ENCODE results near the gene C8B. TPM values are rescaled to one million over a fixed set of nuclear protein-coding genes. Genes with fewer than 3 reads are reported as not detected.
A peak's percentile ranks its signal among the peaks of the same experiment; 100 is the strongest.

The C8B gene
- total RNA-seq, result not detected in 2 replicates
- long read RNA-seq, result 0 reads

- Mint-ChIP-seq H3K9me3 (peaks cover 3% of the 10 kb centered on the region), H3K27me3 (ENCODE audit: low read depth) (no peaks in the 10 kb centered on the region), H3K4me3 (no peak within 1 kb of the TSS), H3K27ac (ENCODE audit: unreplicated experiment) (peak within 1 kb of the TSS; percentile 54), H3K36me3 (ENCODE audit: low read depth) (no peaks in the 10 kb centered on the region), H3K4me1 (peaks cover 4% of the 10 kb centered on the region)
- DNase-seq (ENCODE audit: low read depth, low spot score), result no peak
- TF ChIP-seq, protein P1, sequence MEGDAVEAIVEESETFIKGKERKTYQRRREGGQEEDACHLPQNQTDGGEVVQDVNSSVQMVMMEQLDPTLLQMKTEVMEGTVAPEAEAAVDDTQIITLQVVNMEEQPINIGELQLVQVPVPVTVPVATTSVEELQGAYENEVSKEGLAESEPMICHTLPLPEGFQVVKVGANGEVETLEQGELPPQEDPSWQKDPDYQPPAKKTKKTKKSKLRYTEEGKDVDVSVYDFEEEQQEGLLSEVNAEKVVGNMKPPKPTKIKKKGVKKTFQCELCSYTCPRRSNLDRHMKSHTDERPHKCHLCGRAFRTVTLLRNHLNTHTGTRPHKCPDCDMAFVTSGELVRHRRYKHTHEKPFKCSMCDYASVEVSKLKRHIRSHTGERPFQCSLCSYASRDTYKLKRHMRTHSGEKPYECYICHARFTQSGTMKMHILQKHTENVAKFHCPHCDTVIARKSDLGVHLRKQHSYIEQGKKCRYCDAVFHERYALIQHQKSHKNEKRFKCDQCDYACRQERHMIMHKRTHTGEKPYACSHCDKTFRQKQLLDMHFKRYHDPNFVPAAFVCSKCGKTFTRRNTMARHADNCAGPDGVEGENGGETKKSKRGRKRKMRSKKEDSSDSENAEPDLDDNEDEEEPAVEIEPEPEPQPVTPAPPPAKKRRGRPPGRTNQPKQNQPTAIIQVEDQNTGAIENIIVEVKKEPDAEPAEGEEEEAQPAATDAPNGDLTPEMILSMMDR (conservative IDR thresholded peaks at IDR 0.05), result no peak
These were observed at the start of gene C8B for GRCh38 chr1:56965916-56966697. TSS of gene C8B (minus strand) at chr1:56966015. CDS start at chr1:56965948, 67 bp downstream.

DNA sequence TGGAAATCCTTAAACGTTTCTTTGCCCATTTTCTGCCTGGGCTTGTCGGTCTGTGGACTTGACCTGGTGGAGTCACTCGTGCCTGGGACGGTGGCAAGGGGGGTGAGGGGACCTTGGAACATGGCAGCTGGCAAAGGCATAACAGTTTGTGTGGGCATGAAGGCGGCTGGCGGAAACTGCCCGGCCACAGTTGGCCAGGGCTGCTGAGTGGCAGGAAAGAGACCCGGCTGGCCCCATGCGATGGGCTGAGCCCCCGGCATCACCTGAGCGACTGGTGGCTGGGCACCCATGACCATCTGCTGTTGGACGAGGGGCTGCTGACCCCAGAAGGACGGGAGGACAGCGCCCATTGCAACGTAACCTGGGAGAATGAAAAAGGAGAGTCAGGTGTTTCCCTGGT is 49.3 kb upstream of the C8B start:
- no peak overlapping the region for H3K4me3 Mint-ChIP-seq
- no peaks in the 10 kb centered on the region for H3K27me3 Mint-ChIP-seq (ENCODE audit: low read depth)
- no peaks in the 10 kb centered on the region for H3K36me3 Mint-ChIP-seq (ENCODE audit: low read depth)
- TF ChIP-seq, protein P1 (conservative IDR thresholded peaks at IDR 0.05), result no peak
- H3K9me3 Mint-ChIP-seq, result peaks cover 3% of the 10 kb centered on the region
- no peak for DNase-seq (ENCODE audit: low read depth, low spot score)
- no peak overlapping the region for H3K27ac Mint-ChIP-seq (ENCODE audit: unreplicated experiment)
- peaks cover 18% of the 10 kb centered on the region for H3K4me1 Mint-ChIP-seq

- TF ChIP-seq, protein P1 (conservative IDR thresholded peaks at IDR 0.05), result no peak
- no peaks in the 10 kb centered on the region for H3K36me3 Mint-ChIP-seq (ENCODE audit: low read depth)
- peaks cover 15% of the 10 kb centered on the region for H3K4me1 Mint-ChIP-seq
- no peaks in the 10 kb centered on the region for H3K27me3 Mint-ChIP-seq (ENCODE audit: low read depth)
- no peak overlapping the region for H3K27ac Mint-ChIP-seq (ENCODE audit: unreplicated experiment)
- H3K4me3 Mint-ChIP-seq, result no peak overlapping the region
- no peak for DNase-seq (ENCODE audit: low read depth, low spot score)
- peaks cover 3% of the 10 kb centered on the region for H3K9me3 Mint-ChIP-seq
These were observed 47.7 kb upstream of the C8B start for GRCh38 chr1:57013522-57013921.

GRCh38 chr1:57012315-57012714 is 46.5 kb upstream of the C8B start:
- Mint-ChIP-seq H3K27me3 (ENCODE audit: low read depth) (no peaks in the 10 kb centered on the region), H3K9me3 (no peaks in the 10 kb centered on the region), H3K4me1 (peaks cover 8% of the 10 kb centered on the region), H3K36me3 (ENCODE audit: low read depth) (no peaks in the 10 kb centered on the region), H3K27ac (ENCODE audit: unreplicated experiment) (no peak overlapping the region), H3K4me3 (no peak overlapping the region)
- no peak for DNase-seq (ENCODE audit: low read depth, low spot score)
- TF ChIP-seq, protein P1 (conservative IDR thresholded peaks at IDR 0.05), result no peak

DNA sequence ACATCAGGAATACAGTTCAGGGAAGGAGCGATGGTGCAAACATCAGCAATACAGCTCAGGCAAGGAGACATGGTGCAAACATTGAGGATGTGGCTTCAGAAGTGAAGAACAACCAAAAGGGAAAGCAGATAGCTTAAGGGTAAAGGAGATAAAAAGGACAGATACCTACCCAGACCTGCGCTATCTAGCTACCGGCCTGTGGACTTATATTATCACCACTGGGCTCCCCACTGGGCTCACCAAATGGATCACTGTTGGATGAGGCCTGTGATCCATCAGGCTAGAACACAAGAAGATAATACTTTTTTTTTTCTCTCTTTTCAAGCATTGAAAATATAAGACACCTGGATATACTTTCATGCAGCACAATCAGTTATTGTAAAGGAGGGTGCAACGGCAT is 44.7 kb upstream of the C8B start:
- TF ChIP-seq, protein P1 (conservative IDR thresholded peaks at IDR 0.05), result no peak
- no peaks in the 10 kb centered on the region for H3K27me3 Mint-ChIP-seq (ENCODE audit: low read depth)
- no peaks in the 10 kb centered on the region for H3K4me1 Mint-ChIP-seq
- no peak overlapping the region for H3K27ac Mint-ChIP-seq (ENCODE audit: unreplicated experiment)
- H3K4me3 Mint-ChIP-seq, result no peak overlapping the region
- H3K36me3 Mint-ChIP-seq (ENCODE audit: low read depth), result no peaks in the 10 kb centered on the region
- no peaks in the 10 kb centered on the region for H3K9me3 Mint-ChIP-seq
- DNase-seq (ENCODE audit: low read depth, low spot score), result no peak
